Heart left ventricle (tissue), 13 donors: ENCODE results near the gene SYNE4.

Experiments used
- CTCF ChIP-seq, 12 donors: fragments of 200-600 bp; sonication (generic) in 4 of 12; IDR thresholded peaks; one replicate each; pipeline versions ENCODE4 v1.5.0 to v1.8.0; 2018 to 2022; ENCODE audit warnings: antibody characterized with exemption in 12 of 12, mild to moderate bottlenecking in 5 of 12
- POLR2A ChIP-seq, 2 donors: fragments of 450-650 bp; IDR thresholded peaks; one replicate each; pipeline ENCODE4 v1.6.1; 2017; ENCODE audit warnings: antibody characterized with exemption in 2 of 2, mild to moderate bottlenecking in 2 of 2, moderate library complexity in 2 of 2
- donor health status: ischemic (EF 13 %, LVEDD 7.1; RV severe dilation, severe dysfunction).
- donor health status: DM: no; HTN: yes; CAD: no.
- donor health status: DM: no; HTN: no; CAD: no.
- donor health status: ischemic (EF 25% LVEDD 6.9; RV normal size, moderate dysfunction).
- donor health status: ischemic (EF 25% LVEDD 5.7; RV mildly dilated, moderate dysfunction).
- donor health status: ischemic (EF 35%, LVEDD 5.7; RV mildly dilated, moderate dysfunction).
- donor health status: nonischemic (EF 11% LVEDD 7.7; RV severe dilation, severe dysfunction).
- donor health status: DM: yes; HTN: yes; CAD: no.
- donor health status: PGD.
- donor health status: ischemic (EF 29% LVEDD 5.4; RV normal size, mild dysfunction).
- donor health status: nonischemic (EF 23%, LVEDD 6.1; RV moderate dilation, normal function).

- TF ChIP-seq CTCF (IDR thresholded peaks at IDR 0.05), result no peak
- TF ChIP-seq POLR2A (IDR thresholded peaks at IDR 0.05), result no peak
Observed at GRCh38 chr19:36019061-36019670, 10.6 kb upstream of the SYNE4 start.
